Vagina (tissue), 2 donors: ENCODE results near the gene RIN2.

Experiments
- POLR2A ChIP-seq, 2 donors: fragments of 450-650 bp; IDR thresholded peaks; one replicate each; pipeline ENCODE4 v1.6.1; 2017; ENCODE audit warnings: antibody characterized with exemption in 2 of 2, mild to moderate bottlenecking in 2 of 2, moderate library complexity in 2 of 2
- TF ChIP-seq, protein P1 (sequence below), 3 experiments: fragments of 450-650 bp in 2 of 3; fragments of 200-600 bp in 1 of 3; sonication (generic) in 1 of 3; IDR thresholded peaks; one replicate each; pipeline ENCODE4 v1.5.1; 2017 to 2019; ENCODE audit warnings: antibody characterized with exemption in 3 of 3, mild to moderate bottlenecking in 2 of 3, moderate library complexity in 2 of 3

DNA sequence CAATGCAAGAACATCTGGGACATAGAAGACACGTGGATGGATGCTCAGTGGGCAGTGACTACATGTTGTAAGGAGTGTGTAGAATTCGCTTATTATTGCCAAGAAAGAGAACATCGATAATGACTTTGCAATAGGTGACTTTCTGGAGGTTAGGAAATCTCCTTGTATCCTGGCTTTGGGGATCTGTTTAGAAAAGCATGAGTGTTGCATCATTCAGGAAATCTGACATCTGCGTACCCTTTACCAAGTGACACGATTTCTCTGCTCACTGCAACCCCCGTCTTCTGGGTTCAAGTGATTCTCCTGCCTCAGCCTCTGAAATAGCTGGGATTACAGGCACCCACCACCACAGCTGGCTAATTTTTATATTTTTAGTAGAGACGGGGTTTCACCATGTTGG lies 23.2 kb downstream of the RIN2 start:
- TF ChIP-seq, protein P1, sequence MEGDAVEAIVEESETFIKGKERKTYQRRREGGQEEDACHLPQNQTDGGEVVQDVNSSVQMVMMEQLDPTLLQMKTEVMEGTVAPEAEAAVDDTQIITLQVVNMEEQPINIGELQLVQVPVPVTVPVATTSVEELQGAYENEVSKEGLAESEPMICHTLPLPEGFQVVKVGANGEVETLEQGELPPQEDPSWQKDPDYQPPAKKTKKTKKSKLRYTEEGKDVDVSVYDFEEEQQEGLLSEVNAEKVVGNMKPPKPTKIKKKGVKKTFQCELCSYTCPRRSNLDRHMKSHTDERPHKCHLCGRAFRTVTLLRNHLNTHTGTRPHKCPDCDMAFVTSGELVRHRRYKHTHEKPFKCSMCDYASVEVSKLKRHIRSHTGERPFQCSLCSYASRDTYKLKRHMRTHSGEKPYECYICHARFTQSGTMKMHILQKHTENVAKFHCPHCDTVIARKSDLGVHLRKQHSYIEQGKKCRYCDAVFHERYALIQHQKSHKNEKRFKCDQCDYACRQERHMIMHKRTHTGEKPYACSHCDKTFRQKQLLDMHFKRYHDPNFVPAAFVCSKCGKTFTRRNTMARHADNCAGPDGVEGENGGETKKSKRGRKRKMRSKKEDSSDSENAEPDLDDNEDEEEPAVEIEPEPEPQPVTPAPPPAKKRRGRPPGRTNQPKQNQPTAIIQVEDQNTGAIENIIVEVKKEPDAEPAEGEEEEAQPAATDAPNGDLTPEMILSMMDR (IDR thresholded peaks at IDR 0.05) = no peak
- no peak for TF ChIP-seq POLR2A (IDR thresholded peaks at IDR 0.05)
